ENCODE results near the gene CAMSAP2.
A peak's percentile ranks its signal among the peaks of the same experiment; 100 is the strongest.

The CAMSAP2 gene, protein sequence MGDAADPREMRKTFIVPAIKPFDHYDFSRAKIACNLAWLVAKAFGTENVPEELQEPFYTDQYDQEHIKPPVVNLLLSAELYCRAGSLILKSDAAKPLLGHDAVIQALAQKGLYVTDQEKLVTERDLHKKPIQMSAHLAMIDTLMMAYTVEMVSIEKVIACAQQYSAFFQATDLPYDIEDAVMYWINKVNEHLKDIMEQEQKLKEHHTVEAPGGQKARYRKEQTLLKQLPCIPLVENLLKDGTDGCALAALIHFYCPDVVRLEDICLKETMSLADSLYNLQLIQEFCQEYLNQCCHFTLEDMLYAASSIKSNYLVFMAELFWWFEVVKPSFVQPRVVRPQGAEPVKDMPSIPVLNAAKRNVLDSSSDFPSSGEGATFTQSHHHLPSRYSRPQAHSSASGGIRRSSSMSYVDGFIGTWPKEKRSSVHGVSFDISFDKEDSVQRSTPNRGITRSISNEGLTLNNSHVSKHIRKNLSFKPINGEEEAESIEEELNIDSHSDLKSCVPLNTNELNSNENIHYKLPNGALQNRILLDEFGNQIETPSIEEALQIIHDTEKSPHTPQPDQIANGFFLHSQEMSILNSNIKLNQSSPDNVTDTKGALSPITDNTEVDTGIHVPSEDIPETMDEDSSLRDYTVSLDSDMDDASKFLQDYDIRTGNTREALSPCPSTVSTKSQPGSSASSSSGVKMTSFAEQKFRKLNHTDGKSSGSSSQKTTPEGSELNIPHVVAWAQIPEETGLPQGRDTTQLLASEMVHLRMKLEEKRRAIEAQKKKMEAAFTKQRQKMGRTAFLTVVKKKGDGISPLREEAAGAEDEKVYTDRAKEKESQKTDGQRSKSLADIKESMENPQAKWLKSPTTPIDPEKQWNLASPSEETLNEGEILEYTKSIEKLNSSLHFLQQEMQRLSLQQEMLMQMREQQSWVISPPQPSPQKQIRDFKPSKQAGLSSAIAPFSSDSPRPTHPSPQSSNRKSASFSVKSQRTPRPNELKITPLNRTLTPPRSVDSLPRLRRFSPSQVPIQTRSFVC (N-terminal part only)

DNA sequence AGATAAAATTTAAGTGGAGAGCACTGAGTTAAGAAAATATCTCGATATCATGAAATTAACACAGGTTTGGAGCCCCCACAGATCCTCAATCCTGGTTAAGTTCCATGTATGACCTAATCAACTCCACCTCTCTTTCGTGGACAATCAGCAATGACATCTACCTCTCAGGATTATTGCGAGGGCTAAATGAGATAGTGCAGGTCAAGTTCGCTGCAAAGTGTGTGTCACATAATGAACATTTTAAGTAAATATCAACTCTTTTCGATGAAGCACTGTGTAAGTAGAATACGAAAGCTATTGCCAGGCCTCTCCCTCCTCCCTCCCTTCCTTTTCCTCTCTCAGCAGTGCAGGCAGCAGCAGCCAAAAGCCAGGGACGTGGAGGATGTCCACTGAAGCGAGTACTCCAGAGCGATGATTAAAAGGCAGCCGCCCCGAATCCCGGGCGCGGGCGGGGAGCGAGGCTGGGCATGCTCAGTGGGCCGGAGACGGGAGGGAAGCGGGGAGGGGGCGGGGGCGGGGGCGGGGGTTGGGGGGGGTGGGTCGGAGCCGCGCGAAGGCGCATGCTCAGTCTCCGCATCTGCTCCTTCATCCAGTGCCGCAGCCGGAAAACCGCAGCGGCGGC, at the start of gene CAMSAP2:
Gene CAMSAP2 (plus strand): TSS at position 567 of the 622 bp plus-strand sequence. CDS start 935 bp downstream, outside the sequence.
- peak; percentile 97 for DNase-seq

DNA sequence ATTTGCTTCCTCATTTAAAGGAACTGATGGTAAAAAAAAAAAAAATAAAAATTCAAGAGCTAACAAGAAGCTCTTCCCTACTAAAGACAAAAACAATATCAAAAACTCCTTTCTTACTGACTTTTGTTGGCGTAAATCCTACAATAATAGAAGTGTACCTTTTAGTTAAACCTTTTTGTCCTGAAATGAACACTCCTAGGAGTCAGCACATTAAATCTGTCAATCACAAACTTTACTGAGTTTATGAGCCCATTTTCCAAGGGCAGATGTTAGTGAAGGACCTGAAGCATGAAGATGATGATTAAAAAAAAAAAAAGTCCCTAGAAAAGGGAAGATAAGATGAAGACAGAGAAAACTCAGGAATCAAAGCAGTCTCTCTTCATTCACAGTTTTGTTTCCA, 46.4 kb upstream of the CAMSAP2 start:
- DNase-seq = no peak

DNA sequence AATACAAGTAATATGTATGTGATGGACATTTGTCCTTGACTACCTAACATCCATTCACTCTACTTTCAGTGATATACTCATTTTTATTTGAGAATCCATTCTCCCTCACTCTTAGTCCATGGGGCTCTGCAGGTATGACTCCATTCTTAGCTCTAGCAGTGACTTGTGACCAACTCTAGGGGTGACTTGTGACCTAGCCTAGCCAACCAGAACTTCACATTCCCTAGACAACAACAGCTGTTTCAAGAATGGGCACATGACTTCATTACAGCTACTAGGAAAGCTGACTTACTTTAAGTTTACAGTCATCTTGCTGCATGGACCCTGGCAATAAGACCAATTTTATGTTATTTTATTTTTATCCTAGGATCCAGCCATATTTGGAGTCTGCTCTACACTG, 45.4 kb upstream of the CAMSAP2 start:
- no peak for DNase-seq

DNA sequence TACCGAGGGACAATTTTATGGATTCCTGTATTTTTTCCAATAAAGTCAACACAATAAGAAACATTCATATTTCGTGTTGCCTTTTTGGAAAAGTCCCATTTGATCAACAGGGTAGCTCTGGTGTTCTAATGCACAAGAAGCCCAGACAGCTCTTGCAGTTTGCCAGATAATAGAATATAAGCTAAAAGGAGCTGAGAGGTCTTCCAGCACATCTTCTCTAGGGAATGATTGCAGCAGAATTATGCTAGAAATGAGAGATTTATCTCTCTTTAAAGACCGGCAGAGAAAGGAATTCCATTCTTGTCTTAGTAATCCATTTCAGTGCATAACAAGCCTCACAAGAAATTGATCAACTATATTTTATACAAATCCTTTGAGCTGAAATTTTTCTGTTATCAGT, 44.0 kb upstream of the CAMSAP2 start:
- DNase-seq = no peak

DNA sequence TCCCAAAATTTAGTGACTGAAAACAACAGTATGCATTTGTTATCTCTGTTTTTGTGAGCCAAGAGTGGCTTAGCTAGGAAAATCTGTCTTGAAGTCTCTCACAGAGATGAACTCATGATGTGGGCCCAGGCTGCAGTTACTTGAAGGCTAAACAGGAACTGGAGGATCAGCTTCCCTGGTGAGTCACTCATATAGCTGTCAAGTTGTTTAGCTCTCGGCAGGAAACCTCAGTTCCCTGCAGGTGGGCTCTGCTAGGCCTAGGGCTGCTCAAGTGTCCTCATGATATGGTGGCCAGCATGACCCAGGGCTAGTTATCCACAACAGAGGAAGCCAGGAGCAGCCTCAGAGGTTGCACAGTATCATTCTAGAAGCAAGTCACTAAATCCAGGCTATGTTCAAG, 38.8 kb upstream of the CAMSAP2 start:
- DNase-seq = no peak

DNA sequence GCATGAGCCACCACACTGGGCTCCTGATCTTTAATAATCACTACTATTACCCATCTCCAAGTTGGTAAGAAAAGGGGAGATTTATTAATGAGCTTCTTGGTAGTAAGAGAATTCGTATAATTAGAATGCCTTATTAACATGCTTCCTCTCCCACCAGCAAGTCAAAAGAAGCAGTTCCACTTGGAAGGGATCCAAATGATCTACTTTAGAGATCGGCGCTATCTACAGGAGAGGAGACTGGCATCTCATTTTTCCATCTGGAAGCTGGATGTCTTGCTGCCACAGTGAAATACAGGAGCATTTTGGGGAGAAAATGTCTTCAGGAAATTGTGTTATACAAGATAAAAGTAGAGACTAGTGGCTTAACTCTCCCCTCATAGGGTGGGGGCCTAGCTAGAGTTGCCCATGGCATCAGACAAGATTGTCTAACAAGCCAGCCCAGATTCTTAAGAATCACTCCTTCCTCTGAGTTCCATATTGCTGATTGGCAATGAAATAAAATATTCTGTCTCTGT, 33.6 kb upstream of the CAMSAP2 start:
- DNase-seq = no peak

DNA sequence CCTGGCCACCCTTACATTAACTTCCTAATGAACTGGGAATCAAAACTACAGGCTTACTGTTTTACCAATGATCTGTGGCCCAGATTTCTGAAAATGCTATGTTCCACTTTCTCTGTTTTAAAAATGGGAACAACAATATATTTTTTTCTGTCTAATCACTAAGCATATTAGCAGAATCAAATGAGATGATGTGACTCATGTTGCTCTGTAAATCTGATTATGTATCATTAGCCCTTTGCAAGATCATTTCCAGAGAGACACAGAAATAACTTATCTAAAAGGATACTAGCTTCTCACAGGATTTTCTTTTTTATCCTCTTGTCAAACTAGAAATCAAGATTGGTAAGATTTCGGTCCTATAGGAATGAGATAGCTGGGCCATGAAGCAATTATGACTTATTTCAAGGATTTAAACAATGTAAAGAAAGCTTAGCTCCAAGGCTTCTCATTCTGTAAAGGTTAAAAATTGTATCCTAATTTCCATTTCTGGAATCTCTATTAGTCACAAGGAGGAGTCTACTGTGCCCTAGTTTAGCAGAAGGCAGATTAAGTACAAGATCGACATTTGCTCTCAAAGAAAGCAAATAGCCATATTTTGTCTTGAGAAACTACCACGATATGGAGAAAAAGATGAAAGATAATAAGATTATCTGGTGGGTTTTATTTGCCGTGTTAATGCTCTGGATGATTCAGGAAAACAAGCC, 32.4 kb upstream of the CAMSAP2 start:
- no peak for DNase-seq

DNA sequence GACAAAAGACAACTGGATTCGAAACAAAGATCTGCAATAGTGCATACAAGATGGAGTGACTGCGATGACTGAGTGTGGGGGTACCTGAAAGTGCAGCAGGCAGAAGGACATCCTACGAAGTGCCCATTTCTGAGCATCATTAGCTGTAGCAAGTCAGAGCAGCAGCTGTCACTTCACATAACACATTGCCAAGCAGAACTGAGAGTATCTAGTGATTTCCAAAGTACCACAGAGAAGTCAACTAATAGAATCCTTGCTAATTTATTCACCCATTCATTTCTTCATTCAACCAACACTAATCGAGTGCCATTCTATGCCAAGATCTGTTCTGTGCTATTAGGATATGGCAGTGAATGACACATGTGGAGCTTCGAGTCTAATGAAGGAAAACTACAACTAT, 31.6 kb upstream of the CAMSAP2 start:
- no peak for DNase-seq

DNA sequence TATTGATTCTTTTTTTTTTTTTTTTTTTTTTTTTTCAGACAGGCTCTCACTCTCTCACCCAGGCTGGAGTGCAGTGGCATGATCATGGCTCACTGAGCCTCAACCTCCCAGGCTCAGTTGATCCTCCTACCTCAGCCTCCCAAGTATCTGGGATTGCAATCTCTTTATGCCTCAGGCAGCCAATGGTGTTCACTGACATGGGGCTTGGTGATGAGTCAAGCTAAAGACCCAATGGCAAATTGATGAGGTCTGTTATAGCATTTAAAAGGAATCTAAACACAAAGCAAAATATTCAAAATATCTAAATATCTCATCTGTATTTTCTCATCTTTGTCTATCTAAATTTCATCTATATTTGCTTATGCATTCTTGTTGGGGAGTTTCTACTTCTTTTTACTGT, 30.5 kb upstream of the CAMSAP2 start:
- no peak for DNase-seq

DNA sequence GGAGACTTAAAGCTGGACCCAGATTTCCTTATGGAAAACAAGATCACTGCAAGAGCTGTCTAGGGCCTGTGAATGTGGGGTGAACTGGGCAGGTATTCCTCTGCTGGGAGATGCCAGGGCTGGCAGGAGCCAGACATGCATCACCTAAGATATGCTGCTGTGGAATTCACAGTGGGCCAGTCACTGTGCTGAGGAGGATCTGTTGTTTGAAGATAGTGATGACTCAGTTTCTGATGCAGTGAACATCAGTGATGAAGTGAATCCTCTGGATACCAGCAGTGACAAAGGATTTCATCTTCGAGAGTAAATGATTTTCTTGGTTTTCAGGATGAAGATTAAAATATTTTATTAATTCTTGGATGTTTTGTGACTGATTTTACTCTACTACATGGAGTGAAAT, 29.9 kb upstream of the CAMSAP2 start:
- no peak for DNase-seq

DNA sequence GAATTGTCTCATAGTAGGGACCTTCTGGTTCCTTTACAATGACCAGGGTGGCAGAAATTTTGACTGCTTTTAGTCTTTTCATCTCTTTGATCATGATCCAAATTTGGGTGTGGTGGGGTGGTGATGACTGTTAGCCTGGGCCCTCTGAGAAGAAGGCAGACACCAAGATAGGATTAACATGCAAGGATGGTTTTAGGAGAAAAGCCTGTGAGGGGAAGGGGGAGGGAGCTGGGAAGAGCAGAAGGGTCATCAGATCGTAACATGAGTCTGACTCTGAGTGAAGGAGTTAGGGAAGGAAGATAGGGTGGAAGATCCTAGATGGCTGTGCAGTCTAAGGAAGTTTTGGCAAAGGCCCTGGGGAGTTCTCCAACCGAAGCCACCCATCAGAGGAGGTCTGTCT, 28.5 kb upstream of the CAMSAP2 start:
- DNase-seq = no peak

DNA sequence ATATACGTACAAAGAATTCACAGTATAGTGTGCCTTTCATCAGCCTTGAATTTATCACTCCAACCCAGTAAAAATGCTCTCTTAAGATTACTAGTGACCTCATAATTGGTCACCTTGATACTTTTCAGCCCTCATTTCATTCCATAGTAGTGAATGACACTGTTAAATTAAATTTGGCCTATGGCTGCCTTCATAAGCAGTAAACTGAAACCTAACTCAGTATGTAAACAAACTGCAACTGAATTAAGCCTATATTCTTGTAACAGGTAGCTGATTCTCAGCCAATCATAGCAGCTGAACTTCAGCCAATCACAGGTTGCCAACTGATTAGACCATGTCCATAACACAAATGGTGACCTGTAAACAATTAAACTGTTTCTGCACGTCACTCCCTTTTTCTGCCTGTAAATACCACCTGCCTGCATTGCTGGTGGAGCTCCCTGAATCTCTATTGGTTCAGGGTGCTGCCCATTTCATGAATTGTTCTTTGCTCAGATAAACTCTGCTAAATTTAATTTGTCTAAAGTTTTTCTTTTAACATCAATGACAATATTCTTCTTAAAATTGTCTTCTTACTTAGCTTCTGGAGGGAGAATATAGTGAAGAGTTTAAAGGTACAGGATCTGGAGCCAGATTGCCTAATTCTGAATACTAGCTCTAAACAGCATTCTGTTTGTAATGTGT, 24.0 kb upstream of the CAMSAP2 start:
- DNase-seq = no peak

DNA sequence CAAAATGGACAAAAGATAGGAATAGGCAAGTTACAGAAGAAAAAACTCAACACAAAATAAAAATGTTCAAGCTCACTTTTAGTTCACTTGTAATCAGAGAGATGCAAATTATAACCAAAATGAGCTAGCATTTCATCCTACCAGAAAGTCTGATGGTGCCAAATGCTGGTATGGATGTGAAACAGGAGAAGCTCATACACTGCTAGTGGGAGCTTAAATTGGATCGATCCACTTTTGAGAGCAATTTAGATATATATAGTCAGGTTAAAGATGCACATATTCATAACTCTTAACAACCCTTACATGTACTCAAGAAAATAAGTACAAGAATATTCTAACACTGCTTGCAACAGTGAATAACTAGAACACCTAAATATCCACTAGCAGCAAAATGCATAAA, 18.5 kb upstream of the CAMSAP2 start:
- no peak for DNase-seq

DNA sequence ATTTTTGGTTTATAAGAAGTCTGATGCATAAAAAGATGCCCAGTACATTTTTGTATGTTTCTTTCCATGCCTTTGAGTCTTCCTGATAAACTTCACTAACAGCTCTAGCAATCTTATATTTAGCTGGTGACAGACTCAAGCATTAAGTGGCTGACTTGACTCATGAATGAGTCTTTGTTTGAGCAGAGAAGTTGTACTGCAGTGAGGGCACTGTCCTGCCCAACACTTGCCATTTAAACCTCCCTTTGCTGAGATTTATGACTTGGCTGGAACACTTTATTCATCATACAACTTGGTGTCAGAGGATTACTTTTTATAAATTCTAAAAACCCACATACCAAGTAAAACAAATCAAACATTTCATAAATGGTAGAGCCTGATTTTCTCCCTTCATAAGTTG, 14.6 kb upstream of the CAMSAP2 start:
- DNase-seq = no peak

DNA sequence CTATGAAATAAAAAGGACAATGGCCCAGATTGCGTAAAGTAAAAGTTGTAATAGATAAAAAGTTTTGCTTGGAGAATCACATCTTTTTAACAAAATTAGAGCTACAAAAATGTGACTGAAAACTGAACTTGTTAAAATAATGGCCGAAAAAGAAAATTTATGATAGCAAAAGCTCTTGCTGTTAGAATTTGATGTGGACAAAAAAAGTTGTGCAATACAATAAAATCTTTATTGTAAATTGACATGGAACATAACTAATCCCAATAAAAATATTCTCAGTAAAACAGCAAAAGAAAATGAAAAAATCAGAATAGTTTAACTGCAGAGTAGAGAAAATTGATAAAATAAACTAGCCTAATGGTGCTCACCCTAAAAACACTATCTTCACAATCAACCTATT, 11.4 kb upstream of the CAMSAP2 start:
- DNase-seq = no peak

DNA sequence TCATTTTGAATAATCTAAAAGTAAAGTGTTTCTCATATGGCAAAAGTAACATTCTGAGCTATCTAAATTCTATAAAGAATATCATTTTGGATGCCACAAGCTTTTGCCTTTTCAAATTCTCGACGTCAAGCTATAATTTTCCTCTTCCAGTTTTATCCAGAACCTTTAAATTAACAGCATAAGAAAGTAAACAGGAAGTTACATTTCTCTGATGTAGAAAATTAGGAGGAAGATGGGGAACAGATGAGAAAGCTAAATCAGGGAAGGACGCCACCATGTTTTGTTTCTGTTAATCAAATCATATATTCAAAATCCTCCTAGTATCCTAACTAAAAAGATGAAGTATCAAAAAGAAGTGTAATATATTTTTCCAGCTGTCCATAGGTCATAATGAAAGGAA, 8.8 kb upstream of the CAMSAP2 start:
- no peak for DNase-seq

DNA sequence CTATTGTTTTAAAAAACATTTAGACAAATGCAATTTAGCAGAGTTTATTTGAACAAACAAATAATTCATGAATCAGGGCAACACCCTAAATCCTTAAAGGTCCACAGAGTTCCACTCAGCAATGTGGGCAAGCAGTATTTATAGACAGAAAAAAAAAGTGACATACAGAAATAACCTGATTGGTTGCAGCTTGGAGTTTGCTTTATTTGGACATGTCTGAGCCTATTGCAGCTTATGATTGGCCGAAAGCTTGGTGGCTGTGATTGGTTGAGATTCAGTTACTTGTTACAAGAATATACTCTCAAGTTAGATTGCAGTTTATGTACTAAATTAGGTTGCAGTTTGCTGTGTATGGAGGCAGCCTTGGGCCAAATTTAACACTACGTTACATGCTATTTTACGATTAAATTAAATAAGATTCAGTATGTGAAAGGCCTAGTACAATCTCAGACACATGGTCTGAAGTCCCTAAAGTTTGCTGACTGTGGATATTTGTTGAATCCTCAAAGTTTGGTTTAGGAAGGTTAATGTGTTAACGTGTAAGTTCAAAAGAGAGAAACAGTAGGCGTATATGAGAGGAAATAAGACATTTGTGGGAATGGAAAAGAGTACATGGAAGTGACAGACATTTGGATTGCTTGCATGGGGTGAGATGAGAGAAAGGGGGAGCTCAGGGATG, 6.9 kb upstream of the CAMSAP2 start:
- DNase-seq = no peak

DNA sequence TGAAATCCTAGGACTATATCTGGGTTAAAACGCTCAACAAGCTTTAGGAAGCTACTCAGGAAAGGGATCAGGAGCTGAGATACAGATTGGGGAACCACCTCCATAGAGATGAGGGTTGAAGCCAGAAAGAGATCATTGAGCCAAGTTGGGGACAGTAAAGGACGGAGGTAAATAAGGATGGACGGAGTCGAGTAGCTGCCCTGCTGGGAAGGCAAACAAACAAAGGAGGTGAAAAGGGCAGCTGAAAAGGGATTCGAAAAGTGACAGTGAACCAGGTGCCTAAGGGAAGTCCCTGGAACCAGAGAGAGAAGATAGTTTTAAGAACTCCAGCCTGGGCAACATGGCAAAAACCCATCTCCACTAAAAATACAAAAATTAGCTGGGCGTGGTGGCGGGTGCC, 6.3 kb upstream of the CAMSAP2 start:
- no peak for DNase-seq

DNA sequence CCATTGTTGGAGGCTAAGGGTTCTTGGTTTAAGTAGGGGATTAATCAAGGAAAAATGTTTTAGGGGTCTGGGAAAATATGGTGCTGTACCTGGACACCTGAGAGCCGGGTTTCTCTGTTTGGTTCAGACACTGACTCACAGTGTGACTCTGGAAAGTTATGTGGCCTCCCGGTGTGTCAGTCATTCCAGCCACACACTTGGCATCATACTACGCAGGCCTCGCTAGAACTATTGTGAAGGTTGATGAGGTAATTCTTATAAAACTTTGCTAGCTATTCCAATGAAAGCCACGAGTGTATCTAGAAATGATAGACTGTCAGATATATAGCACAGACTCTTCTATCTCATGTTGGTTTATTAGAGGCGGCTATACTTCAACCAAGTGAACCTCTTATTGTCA, 4.8 kb upstream of the CAMSAP2 start:
- DNase-seq = no peak

DNA sequence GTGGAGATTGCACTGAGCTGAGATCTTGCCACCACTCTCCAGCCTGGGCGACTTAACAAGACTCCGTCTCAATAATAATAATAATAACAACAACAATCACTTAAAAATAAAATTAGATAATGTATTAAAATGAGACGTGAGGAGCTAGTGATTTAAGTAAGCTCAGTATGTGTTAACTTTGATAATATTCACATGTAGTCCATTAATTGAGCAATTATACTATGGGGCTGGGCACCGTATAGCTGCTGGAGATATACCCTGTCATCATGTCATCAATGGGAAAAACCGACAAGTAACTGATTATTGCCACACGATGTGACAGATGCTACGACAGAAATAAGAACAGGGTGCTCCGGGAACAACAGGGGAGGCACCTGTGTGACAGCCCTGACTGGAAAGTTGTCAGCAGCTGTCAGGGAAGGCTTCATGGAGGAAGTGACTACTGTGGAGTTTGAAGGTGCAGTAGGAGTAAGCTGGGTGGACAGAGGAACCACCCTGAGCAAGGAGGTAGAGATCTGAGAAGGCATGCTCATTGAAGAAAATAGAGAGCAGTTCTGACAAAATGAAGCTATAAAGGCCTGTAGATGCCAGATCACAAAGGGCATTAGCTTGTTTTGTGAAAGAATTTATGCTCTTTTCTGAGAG, 924 bp upstream of the CAMSAP2 start:
- no peak for DNase-seq
